Measurements from ENCODE around the gene ZBTB24.

DNA sequence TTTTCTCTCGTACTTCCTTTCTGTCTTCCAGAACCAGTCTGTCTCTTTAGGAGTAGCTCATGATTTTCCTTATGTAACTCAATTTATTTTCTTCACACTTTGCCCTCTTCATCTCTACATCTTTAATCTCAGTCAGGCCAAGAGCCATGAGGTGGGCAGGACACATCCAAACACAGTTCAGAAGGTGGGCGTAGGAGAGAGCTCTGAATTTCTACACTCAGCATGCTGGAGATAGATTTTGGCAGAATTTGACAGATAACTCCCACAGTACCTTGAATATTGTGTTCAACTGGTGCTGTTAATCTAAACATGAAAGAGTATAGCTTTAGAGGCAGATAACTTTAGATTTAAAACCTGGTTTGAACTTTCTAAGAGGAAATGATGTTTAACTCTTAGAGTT is 23.8 kb upstream of the ZBTB24 start:
- TF ChIP-seq, protein P1, sequence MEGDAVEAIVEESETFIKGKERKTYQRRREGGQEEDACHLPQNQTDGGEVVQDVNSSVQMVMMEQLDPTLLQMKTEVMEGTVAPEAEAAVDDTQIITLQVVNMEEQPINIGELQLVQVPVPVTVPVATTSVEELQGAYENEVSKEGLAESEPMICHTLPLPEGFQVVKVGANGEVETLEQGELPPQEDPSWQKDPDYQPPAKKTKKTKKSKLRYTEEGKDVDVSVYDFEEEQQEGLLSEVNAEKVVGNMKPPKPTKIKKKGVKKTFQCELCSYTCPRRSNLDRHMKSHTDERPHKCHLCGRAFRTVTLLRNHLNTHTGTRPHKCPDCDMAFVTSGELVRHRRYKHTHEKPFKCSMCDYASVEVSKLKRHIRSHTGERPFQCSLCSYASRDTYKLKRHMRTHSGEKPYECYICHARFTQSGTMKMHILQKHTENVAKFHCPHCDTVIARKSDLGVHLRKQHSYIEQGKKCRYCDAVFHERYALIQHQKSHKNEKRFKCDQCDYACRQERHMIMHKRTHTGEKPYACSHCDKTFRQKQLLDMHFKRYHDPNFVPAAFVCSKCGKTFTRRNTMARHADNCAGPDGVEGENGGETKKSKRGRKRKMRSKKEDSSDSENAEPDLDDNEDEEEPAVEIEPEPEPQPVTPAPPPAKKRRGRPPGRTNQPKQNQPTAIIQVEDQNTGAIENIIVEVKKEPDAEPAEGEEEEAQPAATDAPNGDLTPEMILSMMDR (IDR thresholded peaks at IDR 0.05), result no peak
- no peak for TF ChIP-seq POLR2A (IDR thresholded peaks at IDR 0.05)

Data from uterus (tissue), 2 donors.